IMR-90 (cell line): ENCODE measurements around the gene VSIG4. TPM values are rescaled to one million over a fixed set of nuclear protein-coding genes. Genes with fewer than 3 reads are reported as not detected.

Source experiments
- ATAC-seq: fragments of 200-7000 bp; cut with Tn5 transposase; 2 replicates; pipeline ENCODE4 v1.9.1; 2020; ENCODE audit warnings: low read depth, mild to moderate bottlenecking, moderate library complexity
- BruUV-seq: library from RNA; stranded (reverse); fragments of 400-500 nt; replicated peaks from 2 replicates; lab custom pipeline; 2021; lab: Mats Ljungman, UMichigan
- CTCF ChIA-PET: fragments of 300-600 bp; formaldehyde crosslinking; extraction: SDS; loops from one replicate; lab custom pipeline; 2021; ENCODE audit warnings: antibody characterized with exemption; lab: Yijun Ruan, JAX
- POLR2A ChIA-PET: fragments of 300-600 bp; sonication (Branson Sonifier 250); formaldehyde crosslinking; loops from one replicate; lab custom pipeline; 2022; ENCODE audit warnings: antibody characterized with exemption; ENCODE audit not compliant: unreplicated experiment; lab: Charles Lee
- DNase-seq: peaks from one replicate; pipeline ENCODE4 v3.0.0; 2013
- H2AFZ ChIP-seq: replicated peaks from 2 replicates; pipeline ENCODE3; 2013; ENCODE audit warnings: low read length, mild to moderate bottlenecking; ENCODE audit not compliant: poor library complexity
- H2AK5ac ChIP-seq: 2 replicates; pipeline ENCODE4 v1.6.1; 2013; ENCODE audit warnings: low read depth, low read length, inconsistent platforms
- H2AK9ac ChIP-seq: replicated peaks from 2 replicates; pipeline ENCODE3; 2013; ENCODE audit warnings: mild to moderate bottlenecking, low read depth, low read length, moderate library complexity; ENCODE audit not compliant: poor library complexity
- H2BK120ac ChIP-seq: 2 replicates; pipeline ENCODE4 v1.6.1; 2013; ENCODE audit warnings: low read depth, low read length, inconsistent platforms
- H2BK15ac ChIP-seq: 3 replicates; pipeline ENCODE4 v1.6.1; 2013; ENCODE audit warnings: low read depth, low read length, inconsistent platforms
- H2BK20ac ChIP-seq: 2 replicates; pipeline ENCODE4 v1.6.1; 2013; ENCODE audit warnings: low read depth, mild to moderate bottlenecking, inconsistent platforms, low read length, moderate library complexity
- H2BK5ac ChIP-seq: 2 replicates; pipeline ENCODE4 v1.6.1; 2013; ENCODE audit warnings: mild to moderate bottlenecking, low read depth, low read length, inconsistent platforms; ENCODE audit not compliant: poor library complexity, severe bottlenecking
- H3K14ac ChIP-seq: replicated peaks from 2 replicates; pipeline ENCODE4 v1.6.1; 2013; ENCODE audit warnings: low read depth, low read length, inconsistent platforms
- H3K18ac ChIP-seq: 2 replicates; pipeline ENCODE4 v1.6.1; 2013; ENCODE audit warnings: low read depth, low read length, control low read depth
- H3K23ac ChIP-seq: 2 replicates; pipeline ENCODE4 v1.6.1; 2013; ENCODE audit warnings: low read depth, low read length, inconsistent platforms
- H3K27ac ChIP-seq: 2 replicates; pipeline ENCODE4 v1.5.1; 2013; ENCODE audit warnings: mild to moderate bottlenecking, control low read depth, low read length; ENCODE audit not compliant: insufficient read depth
- H3K27me3 ChIP-seq: 2 replicates; pipeline ENCODE4 v1.6.1; 2013; ENCODE audit warnings: low read length; ENCODE audit not compliant: control insufficient read depth, insufficient read depth
- H3K36me3 ChIP-seq: 2 replicates; pipeline ENCODE4 v1.6.1; 2013; ENCODE audit warnings: low read length, mixed read lengths; ENCODE audit not compliant: control insufficient read depth, insufficient read depth
- H3K4ac ChIP-seq: 2 replicates; pipeline ENCODE4 v1.6.1; 2013; ENCODE audit warnings: low read depth, low read length, inconsistent platforms
- H3K4me1 ChIP-seq: 2 replicates; pipeline ENCODE4 v1.6.1; 2013; ENCODE audit warnings: low read length, mixed read lengths; ENCODE audit not compliant: control insufficient read depth, insufficient read depth
- H3K4me2 ChIP-seq: 2 replicates; pipeline ENCODE4 v1.6.1; 2013; ENCODE audit warnings: low read depth, mild to moderate bottlenecking, control low read depth, low read length, moderate library complexity
- H3K4me3 ChIP-seq: 2 replicates; pipeline ENCODE4 v1.5.1; 2013; ENCODE audit warnings: low read depth, mild to moderate bottlenecking, control low read depth, low read length, moderate library complexity; ENCODE audit not compliant: insufficient read depth
- H3K56ac ChIP-seq: 2 replicates; pipeline ENCODE4 v1.6.1; 2013; ENCODE audit warnings: low read length, inconsistent platforms; ENCODE audit not compliant: insufficient read depth; ENCODE audit errors: extremely low read depth
- H3K79me1 ChIP-seq, 2 experiments: 2 replicates each; pipeline ENCODE4 v1.6.1; 2013; ENCODE audit warnings: low read length in 2 of 2, inconsistent platforms in 1 of 2, low read depth in 1 of 2
- H3K9ac ChIP-seq: 2 replicates; pipeline ENCODE4 v1.6.1; 2013; ENCODE audit warnings: low read depth, low read length, control low read depth
- H3K9me1 ChIP-seq: 2 replicates; pipeline ENCODE4 v1.6.1; 2013; ENCODE audit warnings: low read length, inconsistent platforms; ENCODE audit not compliant: insufficient read depth
- H3K9me3 ChIP-seq: 2 replicates; pipeline ENCODE4 v1.6.1; 2013; ENCODE audit warnings: low read length; ENCODE audit not compliant: control insufficient read depth, insufficient read depth
- H4K20me1 ChIP-seq: 2 replicates; pipeline ENCODE4 v1.6.1; 2013; ENCODE audit warnings: low read length, inconsistent platforms; ENCODE audit not compliant: insufficient read depth
- H4K5ac ChIP-seq: 2 replicates; pipeline ENCODE4 v1.6.1; 2013; ENCODE audit warnings: mild to moderate bottlenecking, low read depth, low read length, control low read depth
- H4K8ac ChIP-seq, 2 experiments: 2 replicates each; pipeline ENCODE4 v1.6.1; 2013; ENCODE audit warnings: low read depth in 2 of 2, low read length in 2 of 2, control low read depth in 1 of 2, inconsistent platforms in 1 of 2
- H4K91ac ChIP-seq: 2 replicates; pipeline ENCODE4 v1.6.1; 2013; ENCODE audit warnings: low read depth, low read length, inconsistent platforms; ENCODE audit not compliant: insufficient read depth
- BHLHE40 ChIP-seq: fragments of 150-350 bp; IDR thresholded peaks from 2 replicates; pipeline ENCODE4 v1.6.1; 2016; ENCODE audit warnings: mild to moderate bottlenecking, low read depth, low read length
- CEBPB ChIP-seq: IDR thresholded peaks from 2 replicates; pipeline ENCODE4 v1.6.1; 2012; ENCODE audit warnings: low read depth, low read length, improper control_type of control experiment
- CHD1 ChIP-seq: IDR thresholded peaks from 2 replicates; pipeline ENCODE4 v1.6.1; 2012; ENCODE audit warnings: low read depth, low read length, improper control_type of control experiment
- ELK1 ChIP-seq: fragments of 150-350 bp; IDR thresholded peaks from 2 replicates; pipeline ENCODE4 v1.6.1; 2016; ENCODE audit warnings: low read depth, mild to moderate bottlenecking, low read length, moderate library complexity, borderline replicate concordance
- FOS ChIP-seq: fragments of 150-350 bp; IDR thresholded peaks from 2 replicates; pipeline ENCODE4 v1.6.1; 2016; ENCODE audit warnings: low read depth, low read length
- MAFK ChIP-seq: IDR thresholded peaks from 2 replicates; pipeline ENCODE4 v1.6.1; 2012; ENCODE audit warnings: low read depth, low read length, improper control_type of control experiment
- MAZ ChIP-seq: IDR thresholded peaks from 2 replicates; pipeline ENCODE4 v1.6.1; 2012; ENCODE audit warnings: low read depth, mild to moderate bottlenecking, low read length, improper control_type of control experiment, moderate library complexity, borderline replicate concordance
- MXI1 ChIP-seq: IDR thresholded peaks from 2 replicates; pipeline ENCODE4 v1.6.1; 2012; ENCODE audit warnings: low read depth, mild to moderate bottlenecking, low read length, moderate library complexity, borderline replicate concordance
- NFE2L2 ChIP-seq: fragments of 150-350 bp; IDR thresholded peaks from 2 replicates; pipeline ENCODE4 v1.6.1; 2016; ENCODE audit warnings: low read depth, mild to moderate bottlenecking, low read length
- POLR2A ChIP-seq: IDR thresholded peaks from 2 replicates; pipeline ENCODE4 v1.6.1; 2012; ENCODE audit warnings: mild to moderate bottlenecking, low read depth, low read length
- RAD21 ChIP-seq: IDR thresholded peaks from 2 replicates; pipeline ENCODE4 v1.6.1; 2012; ENCODE audit warnings: low read length, improper control_type of control experiment
- RCOR1 ChIP-seq: IDR thresholded peaks from 2 replicates; pipeline ENCODE4 v1.6.1; 2012; ENCODE audit warnings: mild to moderate bottlenecking, low read length, improper control_type of control experiment; ENCODE audit not compliant: insufficient replicate concordance
- RFX5 ChIP-seq: IDR thresholded peaks from 2 replicates; pipeline ENCODE4 v1.8.0; 2012; ENCODE audit warnings: low read depth, mild to moderate bottlenecking, low read length, moderate library complexity
- SMC3 ChIP-seq: fragments of 150-350 bp; IDR thresholded peaks from 2 replicates; pipeline ENCODE4 v1.6.1; 2016; ENCODE audit warnings: low read depth, mild to moderate bottlenecking, antibody characterized with exemption, low read length, moderate library complexity
- WGBS, 2 experiments: methylation state at CpG; one replicate each; pipeline versions ENCODE4 v1.1.5 to v1.1.7; 2013; ENCODE audit warnings: missing lambda C conversion rate in 2 of 2; ENCODE audit not compliant: insufficient read length in 1 of 2; ENCODE audit errors: extremely low coverage in 2 of 2; 5-methylcytosine and 5-hydroxymethylcytosine counted together
- dilution Hi-C: fragments of 300-500 bp; cut with HindIII; formaldehyde crosslinking; loops from one replicate; pipeline ENCODE4 v1.14.3; 2018; ENCODE audit warnings: low sequenced_read_pairs; ENCODE audit not compliant: unreplicated experiment
- in situ Hi-C: fragments of 300-500 bp; cut with MboI; formaldehyde crosslinking; loops from 3 replicates; pipeline ENCODE4 v1.14.3; 2019; ENCODE audit warnings: low sequenced_read_pairs, inconsistent platforms, mixed read lengths
- intact Hi-C: fragments of 100-400 bp; cut with micrococcal nuclease; formaldehyde crosslinking; loops from 2 replicates; pipeline ENCODE4 v1.10.0; 2022
- polyA plus RNA-seq, 3 experiments: library from polyadenylated mRNA; depleted of rRNA; stranded (reverse); fragments of >200 nt; gene quantifications; 2 replicates each; pipeline ENCODE4 v1.2.3, GENCODE V29; 2012; ENCODE audit warnings: low replicate concordance in 1 of 3
- total RNA-seq: library from RNA; depleted of rRNA; stranded (reverse); fragments of >200 nt; gene quantifications from 2 replicates; pipeline ENCODE4 v1.2.3, GENCODE V29; 2012
- TF ChIP-seq, protein P1 (sequence below): fragments of 150-350 bp; IDR thresholded peaks from 2 replicates; pipeline ENCODE4 v1.6.1; 2017; ENCODE audit warnings: mild to moderate bottlenecking, antibody characterized with exemption, low read length, low read depth
- TF ChIP-seq, protein P2 (sequence below): conservative IDR thresholded peaks from 2 replicates; pipeline ENCODE4 v1.5.1; 2012; ENCODE audit warnings: mild to moderate bottlenecking, low read depth, low read length, improper control_type of control experiment

Gene VSIG4
- total and polyA plus RNA-seq, 2 of the 4 experiments (the other 2 are of a cell fraction) = not detected

DNA sequence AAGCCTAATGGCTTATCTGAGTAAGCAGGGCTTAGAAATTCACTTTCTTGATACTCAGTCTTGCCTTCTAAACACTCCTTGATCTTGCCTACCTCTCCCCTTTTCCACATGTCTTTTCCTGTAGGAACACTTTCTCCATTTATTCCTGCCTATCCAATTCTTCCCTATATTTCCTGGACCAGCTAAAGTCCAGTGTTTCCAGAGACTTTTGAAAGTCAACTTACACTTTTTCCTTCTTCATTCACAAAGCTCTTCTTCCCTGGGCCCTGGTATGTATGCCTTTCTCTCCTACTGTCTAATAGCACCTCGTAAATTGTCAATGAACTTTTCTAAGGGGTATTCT, 20.6 kb downstream of the VSIG4 start:
- H3K9me3 ChIP-seq = no peaks in the 10 kb centered on the region
- dilution Hi-C loops = no loop called here
- H3K4ac ChIP-seq = no peak overlapping the region
- no peaks in the 10 kb centered on the region for H4K20me1 ChIP-seq
- no TSS peak for BruUV-seq
- H2AK5ac ChIP-seq = no peak overlapping the region
- no CpG with 5 or more reads among the region's 1 CpG for WGBS, 2 experiments
- no peak overlapping the region for H3K4me3 ChIP-seq
- intact Hi-C loops = no loop called here
- no peak overlapping the region for H3K56ac ChIP-seq
- H3K18ac ChIP-seq = no peak overlapping the region
- ATAC-seq = no peak
- no peaks in the 10 kb centered on the region for H3K36me3 ChIP-seq
- H2BK15ac ChIP-seq = no peak overlapping the region
- no peaks in the 10 kb centered on the region for H3K9me1 ChIP-seq
- in situ Hi-C loops = no loop called here
- peaks cover 6% of the 10 kb centered on the region for H3K27me3 ChIP-seq
- no peaks in the 10 kb centered on the region for H3K79me1 ChIP-seq
- TF ChIP-seq ELK1 (no peak), RAD21 (no peak), RFX5 (no peak), POLR2A (no peak), FOS (no peak), MAFK (no peak), SMC3 (no peak), CHD1 (no peak), MXI1 (no peak), NFE2L2 (no peak), MAZ (no peak), BHLHE40 (no peak), CEBPB (no peak), RCOR1 (no peak)
- TF ChIP-seq, protein P1, sequence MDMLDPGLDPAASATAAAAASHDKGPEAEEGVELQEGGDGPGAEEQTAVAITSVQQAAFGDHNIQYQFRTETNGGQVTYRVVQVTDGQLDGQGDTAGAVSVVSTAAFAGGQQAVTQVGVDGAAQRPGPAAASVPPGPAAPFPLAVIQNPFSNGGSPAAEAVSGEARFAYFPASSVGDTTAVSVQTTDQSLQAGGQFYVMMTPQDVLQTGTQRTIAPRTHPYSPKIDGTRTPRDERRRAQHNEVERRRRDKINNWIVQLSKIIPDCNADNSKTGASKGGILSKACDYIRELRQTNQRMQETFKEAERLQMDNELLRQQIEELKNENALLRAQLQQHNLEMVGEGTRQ = no peak
- TF ChIP-seq, protein P2, sequence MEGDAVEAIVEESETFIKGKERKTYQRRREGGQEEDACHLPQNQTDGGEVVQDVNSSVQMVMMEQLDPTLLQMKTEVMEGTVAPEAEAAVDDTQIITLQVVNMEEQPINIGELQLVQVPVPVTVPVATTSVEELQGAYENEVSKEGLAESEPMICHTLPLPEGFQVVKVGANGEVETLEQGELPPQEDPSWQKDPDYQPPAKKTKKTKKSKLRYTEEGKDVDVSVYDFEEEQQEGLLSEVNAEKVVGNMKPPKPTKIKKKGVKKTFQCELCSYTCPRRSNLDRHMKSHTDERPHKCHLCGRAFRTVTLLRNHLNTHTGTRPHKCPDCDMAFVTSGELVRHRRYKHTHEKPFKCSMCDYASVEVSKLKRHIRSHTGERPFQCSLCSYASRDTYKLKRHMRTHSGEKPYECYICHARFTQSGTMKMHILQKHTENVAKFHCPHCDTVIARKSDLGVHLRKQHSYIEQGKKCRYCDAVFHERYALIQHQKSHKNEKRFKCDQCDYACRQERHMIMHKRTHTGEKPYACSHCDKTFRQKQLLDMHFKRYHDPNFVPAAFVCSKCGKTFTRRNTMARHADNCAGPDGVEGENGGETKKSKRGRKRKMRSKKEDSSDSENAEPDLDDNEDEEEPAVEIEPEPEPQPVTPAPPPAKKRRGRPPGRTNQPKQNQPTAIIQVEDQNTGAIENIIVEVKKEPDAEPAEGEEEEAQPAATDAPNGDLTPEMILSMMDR = no peak
- H3K27ac ChIP-seq = no peak overlapping the region
- no peak overlapping the region for H3K23ac ChIP-seq
- POLR2A ChIA-PET = no interaction called here
- H2BK20ac ChIP-seq = no peak overlapping the region
- H4K8ac ChIP-seq = no peak overlapping the region
- H3K4me2 ChIP-seq = no peak overlapping the region
- no peak overlapping the region for H2AK9ac ChIP-seq
- H4K5ac ChIP-seq = no peak overlapping the region
- H2BK5ac ChIP-seq = no peak overlapping the region
- H4K91ac ChIP-seq = no peak overlapping the region
- H3K4me1 ChIP-seq = no peaks in the 10 kb centered on the region
- H3K14ac ChIP-seq = no peak overlapping the region
- CTCF ChIA-PET = no interaction called here
- H2AFZ ChIP-seq = no peak overlapping the region
- H2BK120ac ChIP-seq = no peak overlapping the region
- H3K9ac ChIP-seq = no peak overlapping the region
- DNase-seq = no peak
